CD4-positive, alpha-beta T cell treated with Interleukin-12 subunit alpha and Interleukin-12 subunit beta, for 1 hour (primary cell): ENCODE measurements around the gene ADD1.

Source experiments
- DNase-seq: peaks from one replicate; pipeline ENCODE4 v3.0.0-alpha.2; 2020

Gene ADD1

GRCh38 chr4:2924765-2925301 lies 81.2 kb downstream of the ADD1 start:
- DNase-seq: no peak

GRCh38 chr4:2925496-2925895 lies 81.9 kb downstream of the ADD1 start:
- no peak for DNase-seq

GRCh38 chr4:2925931-2926860 lies 82.6 kb downstream of the ADD1 start:
- DNase-seq: no peak

- no peak for DNase-seq
Measured at GRCh38 chr4:2927016-2927695, 83.5 kb downstream of the ADD1 start.

GRCh38 chr4:2927696-2928075 lies 84.0 kb downstream of the ADD1 start:
- no peak for DNase-seq

- DNase-seq: no peak
Measured at GRCh38 chr4:2928242-2929176, 84.9 kb downstream of the ADD1 start.

GRCh38 chr4:2929469-2929868 lies 85.8 kb downstream of the ADD1 start:
- no peak for DNase-seq

GRCh38 chr4:2930135-2930757 lies 86.6 kb downstream of the ADD1 start:
- no peak for DNase-seq

- no peak for DNase-seq
Measured at GRCh38 chr4:2930758-2931511, 87.3 kb downstream of the ADD1 start.

- DNase-seq: peak; percentile 75
Measured at GRCh38 chr4:2931512-2932301, 88.1 kb downstream of the ADD1 start.

- DNase-seq: no peak
Measured at GRCh38 chr4:2932321-2932950, 88.8 kb downstream of the ADD1 start.

GRCh38 chr4:2932951-2933565 lies 89.4 kb downstream of the ADD1 start:
- no peak for DNase-seq

- DNase-seq: no peak
Measured at GRCh38 chr4:2933566-2934076, 90.0 kb downstream of the ADD1 start.

- peak; percentile 54 for DNase-seq
Measured at GRCh38 chr4:2934077-2934812, 90.6 kb downstream of the ADD1 start.

- DNase-seq: peak; percentile 97
Measured at GRCh38 chr4:2934813-2935761, 91.4 kb downstream of the ADD1 start.

- peak; percentile 79 for DNase-seq
Measured at GRCh38 chr4:2935762-2936743, 92.4 kb downstream of the ADD1 start.
